Liver (tissue), 9 donors: ENCODE measurements around the gene UBXN4. TPM values are rescaled to one million over a fixed set of nuclear protein-coding genes. Genes with fewer than 3 reads are reported as not detected.

Source experiments
- DNase-seq: peaks from one replicate; pipeline ENCODE4 v3.0.0-alpha.2; 2017; ENCODE audit warnings: low spot score
- H3K27ac ChIP-seq, 2 donors: one replicate each; pipeline ENCODE4 v1.7.0; 2013; ENCODE audit warnings: inconsistent platforms in 2 of 2, low read length in 2 of 2, control low read depth in 1 of 2, low read depth in 1 of 2, mild to moderate bottlenecking in 1 of 2
- H3K27me3 ChIP-seq, 4 donors: one replicate each; pipeline versions ENCODE4 v1.6.1 to v1.7.0; 2013; ENCODE audit warnings: low read length in 3 of 4, inconsistent platforms in 1 of 4, mild to moderate bottlenecking in 1 of 4, moderate library complexity in 1 of 4; ENCODE audit not compliant: control insufficient read depth in 4 of 4, insufficient read depth in 4 of 4
- H3K36me3 ChIP-seq, 4 donors: one replicate each; pipeline versions ENCODE4 v1.6.1 to v1.7.0; 2013; ENCODE audit warnings: low read length in 3 of 4, mild to moderate bottlenecking in 3 of 4, low read depth in 1 of 4, moderate library complexity in 1 of 4; ENCODE audit not compliant: control insufficient read depth in 4 of 4, insufficient read depth in 3 of 4
- H3K4me1 ChIP-seq, 4 donors: one replicate each; pipeline versions ENCODE4 v1.6.1 to v1.7.0; 2013; ENCODE audit warnings: low read length in 3 of 4, mild to moderate bottlenecking in 3 of 4, moderate library complexity in 1 of 4; ENCODE audit not compliant: control insufficient read depth in 4 of 4, insufficient read depth in 4 of 4
- H3K4me3 ChIP-seq, 3 donors: one replicate each; pipeline versions ENCODE4 v1.6.1 to v1.7.0; 2013; ENCODE audit warnings: low read length in 3 of 3, control low read depth in 1 of 3, low read depth in 1 of 3, mild to moderate bottlenecking in 1 of 3
- H3K9ac ChIP-seq, 2 donors: one replicate each; pipeline ENCODE4 v1.7.0; 2013; ENCODE audit warnings: low read length in 2 of 2, mild to moderate bottlenecking in 2 of 2, moderate library complexity in 2 of 2, control low read depth in 1 of 2, low read depth in 1 of 2
- H3K9me3 ChIP-seq, 4 donors: one replicate each; pipeline versions ENCODE4 v1.6.1 to v1.7.0; 2013; ENCODE audit warnings: low read length in 3 of 4; ENCODE audit not compliant: control insufficient read depth in 4 of 4
- FOXA1 ChIP-seq: IDR thresholded peaks from 2 replicates; pipeline ENCODE4 v1.6.1; 2016; ENCODE audit warnings: antibody characterized with exemption
- FOXA2 ChIP-seq: IDR thresholded peaks from 2 replicates; pipeline ENCODE4 v1.6.1; 2016; ENCODE audit warnings: antibody characterized with exemption
- GABPA ChIP-seq, 2 donors: IDR thresholded peaks in 1 of 2; conservative IDR thresholded peaks in 1 of 2; 2 replicates each; pipeline ENCODE4 v1.6.1; 2016; ENCODE audit warnings: antibody characterized with exemption in 2 of 2, mild to moderate bottlenecking in 1 of 2, moderate library complexity in 1 of 2
- HNF4A ChIP-seq, 2 donors: conservative IDR thresholded peaks; 2 replicates each; pipeline ENCODE4 v1.6.1; 2016; ENCODE audit warnings: antibody characterized with exemption in 2 of 2, mild to moderate bottlenecking in 2 of 2
- HNF4G ChIP-seq: IDR thresholded peaks from 2 replicates; pipeline ENCODE4 v1.6.1; 2016; ENCODE audit warnings: antibody characterized with exemption
- NR2F2 ChIP-seq: IDR thresholded peaks from 2 replicates; pipeline ENCODE4 v1.6.1; 2016; ENCODE audit warnings: antibody characterized with exemption
- RAD21 ChIP-seq, 2 donors: IDR thresholded peaks; 2 replicates each; pipeline ENCODE4 v1.6.1; 2016; ENCODE audit warnings: antibody characterized with exemption in 2 of 2, mild to moderate bottlenecking in 2 of 2
- RXRA ChIP-seq, 2 donors: IDR thresholded peaks; 2 replicates each; pipeline ENCODE4 v1.6.1; 2017 to 2018; ENCODE audit warnings: antibody characterized with exemption in 2 of 2, mild to moderate bottlenecking in 1 of 2
- SP1 ChIP-seq: IDR thresholded peaks from 2 replicates; pipeline ENCODE4 v1.6.1; 2018; ENCODE audit warnings: antibody characterized with exemption, mild to moderate bottlenecking
- TAF1 ChIP-seq: conservative IDR thresholded peaks from 2 replicates; pipeline ENCODE4 v1.6.1; 2016; ENCODE audit warnings: antibody characterized with exemption, mild to moderate bottlenecking
- YY1 ChIP-seq: IDR thresholded peaks from 2 replicates; pipeline ENCODE4 v1.6.1; 2016; ENCODE audit warnings: antibody characterized with exemption, mild to moderate bottlenecking
- WGBS: extraction: QIAGEN DNeasy Blood & Tissue Kit; methylation state at CpG from one replicate; pipeline ENCODE4 v1.1.7; 2013; 5-methylcytosine and 5-hydroxymethylcytosine counted together
- polyA plus RNA-seq, 2 donors: library from polyadenylated mRNA; stranded (reverse) in 1 of 2; unstranded in 1 of 2; fragments of 200-250 nt in 1 of 2; fragments of >200 nt in 1 of 2; fragmentation: Nextera tagmentation in 1 of 2; extraction: Ambion mirVana in 1 of 2; gene quantifications; one replicate each; pipeline versions ENCODE4 v1.2.1 to v1.2.3, GENCODE V29; 2013 to 2015
- total RNA-seq, 2 donors: library from RNA; depleted of rRNA; stranded (reverse); fragments of >200 nt; gene quantifications; one replicate each; pipeline ENCODE4 v1.2.3, GENCODE V29; 2014
- TF ChIP-seq, protein P1 (sequence below): IDR thresholded peaks from 2 replicates; pipeline ENCODE4 v1.6.1; 2016; ENCODE audit warnings: antibody characterized with exemption
- TF ChIP-seq, protein P2 (sequence below): fragments of 150-350 bp; IDR thresholded peaks from 2 replicates; pipeline ENCODE4 v1.5.1; 2017; ENCODE audit warnings: improper control_type of control experiment, low read depth, low read length; ENCODE audit not compliant: missing input control
- TF ChIP-seq, protein P3 (sequence below): IDR thresholded peaks from 2 replicates; pipeline ENCODE4 v1.6.1; 2016; ENCODE audit warnings: antibody characterized with exemption
- TF ChIP-seq, protein P4 (sequence below): IDR thresholded peaks from 2 replicates; pipeline ENCODE4 v1.6.1; 2016; ENCODE audit warnings: antibody characterized with exemption, mild to moderate bottlenecking
- TF ChIP-seq, protein P5 (sequence below): IDR thresholded peaks from 2 replicates; pipeline ENCODE4 v1.6.1; 2016; ENCODE audit warnings: antibody characterized with exemption
- donor health status: healthy.
- donor health status: healthy.
- donor health status: healthy.
- donor health status: healthy.
- donor health status: healthy.

Gene UBXN4
- total and polyA plus RNA-seq, 4 donors: 46.5 to 172 (median 67.4) TPM

DNA sequence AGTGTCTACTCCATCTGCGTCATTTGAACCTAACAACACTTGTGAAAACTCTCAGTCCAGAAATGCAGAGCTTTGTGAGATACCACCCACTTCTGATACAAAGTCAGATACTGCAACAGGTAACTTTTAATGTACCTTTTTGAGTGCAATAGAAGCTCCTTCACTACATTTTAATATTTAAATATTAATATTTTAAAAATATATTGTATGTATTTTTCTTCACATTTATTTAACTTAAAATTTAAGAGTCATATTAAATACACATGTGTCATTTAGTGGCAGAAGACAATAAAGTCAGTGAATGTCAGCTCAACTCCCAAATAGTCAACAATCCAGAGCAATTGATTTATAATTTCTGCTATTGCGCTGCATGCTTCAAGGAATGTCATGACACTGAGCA, 13.9 kb downstream of the UBXN4 start:
- no peak for DNase-seq
- peaks cover 0 to 10% (median 6%) of the 10 kb centered on the region in 4 donors for H3K9me3 ChIP-seq
- no peaks in the 10 kb centered on the region for H3K4me1 ChIP-seq
- no peak overlapping the region for H3K27ac ChIP-seq
- WGBS: 96% methylated on average over 2 of the region's 2 CpGs
- no peak for TF ChIP-seq RAD21 (IDR thresholded peaks at IDR 0.05)
- TF ChIP-seq NR2F2: no peak
- no peak for TF ChIP-seq HNF4G
- TF ChIP-seq YY1: no peak
- no peak for TF ChIP-seq GABPA (IDR thresholded peaks at IDR 0.05 in 1 of 2, conservative IDR thresholded peaks at IDR 0.05 in 1 of 2)
- TF ChIP-seq, protein P1, sequence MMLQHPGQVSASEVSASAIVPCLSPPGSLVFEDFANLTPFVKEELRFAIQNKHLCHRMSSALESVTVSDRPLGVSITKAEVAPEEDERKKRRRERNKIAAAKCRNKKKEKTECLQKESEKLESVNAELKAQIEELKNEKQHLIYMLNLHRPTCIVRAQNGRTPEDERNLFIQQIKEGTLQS: no peak
- TF ChIP-seq HNF4A (conservative IDR thresholded peaks at IDR 0.05): no peak
- TF ChIP-seq, protein P2, sequence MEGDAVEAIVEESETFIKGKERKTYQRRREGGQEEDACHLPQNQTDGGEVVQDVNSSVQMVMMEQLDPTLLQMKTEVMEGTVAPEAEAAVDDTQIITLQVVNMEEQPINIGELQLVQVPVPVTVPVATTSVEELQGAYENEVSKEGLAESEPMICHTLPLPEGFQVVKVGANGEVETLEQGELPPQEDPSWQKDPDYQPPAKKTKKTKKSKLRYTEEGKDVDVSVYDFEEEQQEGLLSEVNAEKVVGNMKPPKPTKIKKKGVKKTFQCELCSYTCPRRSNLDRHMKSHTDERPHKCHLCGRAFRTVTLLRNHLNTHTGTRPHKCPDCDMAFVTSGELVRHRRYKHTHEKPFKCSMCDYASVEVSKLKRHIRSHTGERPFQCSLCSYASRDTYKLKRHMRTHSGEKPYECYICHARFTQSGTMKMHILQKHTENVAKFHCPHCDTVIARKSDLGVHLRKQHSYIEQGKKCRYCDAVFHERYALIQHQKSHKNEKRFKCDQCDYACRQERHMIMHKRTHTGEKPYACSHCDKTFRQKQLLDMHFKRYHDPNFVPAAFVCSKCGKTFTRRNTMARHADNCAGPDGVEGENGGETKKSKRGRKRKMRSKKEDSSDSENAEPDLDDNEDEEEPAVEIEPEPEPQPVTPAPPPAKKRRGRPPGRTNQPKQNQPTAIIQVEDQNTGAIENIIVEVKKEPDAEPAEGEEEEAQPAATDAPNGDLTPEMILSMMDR: no peak
- TF ChIP-seq, protein P3, sequence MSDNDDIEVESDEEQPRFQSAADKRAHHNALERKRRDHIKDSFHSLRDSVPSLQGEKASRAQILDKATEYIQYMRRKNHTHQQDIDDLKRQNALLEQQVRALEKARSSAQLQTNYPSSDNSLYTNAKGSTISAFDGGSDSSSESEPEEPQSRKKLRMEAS: no peak
- TF ChIP-seq RXRA (IDR thresholded peaks at IDR 0.05): no peak
- no peak for TF ChIP-seq FOXA1
- H3K9ac ChIP-seq: no peak overlapping the region
- H3K4me3 ChIP-seq: no peak overlapping the region
- no peaks in the 10 kb centered on the region for H3K27me3 ChIP-seq
- peaks cover 7 to 59% (median 53%) of the 10 kb centered on the region in 4 donors for H3K36me3 ChIP-seq

DNA sequence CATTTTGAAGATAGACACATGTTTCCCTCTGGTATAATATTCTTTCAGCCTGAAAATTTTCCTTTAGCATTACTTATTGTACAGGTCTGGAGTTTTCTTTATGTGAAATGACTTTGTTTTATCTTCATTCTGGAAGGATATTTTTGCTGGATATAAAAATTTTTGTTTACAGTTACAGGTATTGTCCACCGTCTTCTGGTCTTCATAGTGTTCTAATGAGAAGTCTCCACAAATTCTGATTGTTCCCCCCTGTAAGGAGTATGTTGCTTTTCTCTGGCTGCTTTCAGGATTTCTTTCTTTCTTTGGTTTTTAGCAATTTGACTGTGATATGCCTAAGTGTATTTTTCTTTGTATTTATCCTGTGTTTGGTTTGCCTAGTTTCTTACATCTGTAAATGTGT, 15.0 kb downstream of the UBXN4 start:
- peaks cover 0 to 10% (median 6%) of the 10 kb centered on the region in 4 donors for H3K9me3 ChIP-seq
- H3K4me1 ChIP-seq: no peaks in the 10 kb centered on the region
- no peak overlapping the region for H3K4me3 ChIP-seq
- H3K27ac ChIP-seq: no peak overlapping the region
- H3K27me3 ChIP-seq: no peaks in the 10 kb centered on the region
- 97% methylated on average over 1 of the region's 1 CpG for WGBS
- no peak overlapping the region for H3K9ac ChIP-seq
- H3K36me3 ChIP-seq: peaks cover 7 to 65% (median 61%) of the 10 kb centered on the region in 4 donors
- TF ChIP-seq GABPA (IDR thresholded peaks at IDR 0.05 in 1 of 2, conservative IDR thresholded peaks at IDR 0.05 in 1 of 2): no peak
- TF ChIP-seq, protein P2: no peak
- no peak for TF ChIP-seq NR2F2
- no peak for TF ChIP-seq YY1
- TF ChIP-seq RAD21 (IDR thresholded peaks at IDR 0.05): no peak
- no peak for TF ChIP-seq HNF4A (conservative IDR thresholded peaks at IDR 0.05)
- no peak for TF ChIP-seq FOXA1
- no peak for TF ChIP-seq TAF1
- TF ChIP-seq, protein P4, sequence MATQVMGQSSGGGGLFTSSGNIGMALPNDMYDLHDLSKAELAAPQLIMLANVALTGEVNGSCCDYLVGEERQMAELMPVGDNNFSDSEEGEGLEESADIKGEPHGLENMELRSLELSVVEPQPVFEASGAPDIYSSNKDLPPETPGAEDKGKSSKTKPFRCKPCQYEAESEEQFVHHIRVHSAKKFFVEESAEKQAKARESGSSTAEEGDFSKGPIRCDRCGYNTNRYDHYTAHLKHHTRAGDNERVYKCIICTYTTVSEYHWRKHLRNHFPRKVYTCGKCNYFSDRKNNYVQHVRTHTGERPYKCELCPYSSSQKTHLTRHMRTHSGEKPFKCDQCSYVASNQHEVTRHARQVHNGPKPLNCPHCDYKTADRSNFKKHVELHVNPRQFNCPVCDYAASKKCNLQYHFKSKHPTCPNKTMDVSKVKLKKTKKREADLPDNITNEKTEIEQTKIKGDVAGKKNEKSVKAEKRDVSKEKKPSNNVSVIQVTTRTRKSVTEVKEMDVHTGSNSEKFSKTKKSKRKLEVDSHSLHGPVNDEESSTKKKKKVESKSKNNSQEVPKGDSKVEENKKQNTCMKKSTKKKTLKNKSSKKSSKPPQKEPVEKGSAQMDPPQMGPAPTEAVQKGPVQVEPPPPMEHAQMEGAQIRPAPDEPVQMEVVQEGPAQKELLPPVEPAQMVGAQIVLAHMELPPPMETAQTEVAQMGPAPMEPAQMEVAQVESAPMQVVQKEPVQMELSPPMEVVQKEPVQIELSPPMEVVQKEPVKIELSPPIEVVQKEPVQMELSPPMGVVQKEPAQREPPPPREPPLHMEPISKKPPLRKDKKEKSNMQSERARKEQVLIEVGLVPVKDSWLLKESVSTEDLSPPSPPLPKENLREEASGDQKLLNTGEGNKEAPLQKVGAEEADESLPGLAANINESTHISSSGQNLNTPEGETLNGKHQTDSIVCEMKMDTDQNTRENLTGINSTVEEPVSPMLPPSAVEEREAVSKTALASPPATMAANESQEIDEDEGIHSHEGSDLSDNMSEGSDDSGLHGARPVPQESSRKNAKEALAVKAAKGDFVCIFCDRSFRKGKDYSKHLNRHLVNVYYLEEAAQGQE: no peak
- TF ChIP-seq, protein P1: no peak
- TF ChIP-seq, protein P3: no peak
- TF ChIP-seq HNF4G: no peak
- TF ChIP-seq FOXA2: no peak
- TF ChIP-seq SP1: no peak
- TF ChIP-seq, protein P5, sequence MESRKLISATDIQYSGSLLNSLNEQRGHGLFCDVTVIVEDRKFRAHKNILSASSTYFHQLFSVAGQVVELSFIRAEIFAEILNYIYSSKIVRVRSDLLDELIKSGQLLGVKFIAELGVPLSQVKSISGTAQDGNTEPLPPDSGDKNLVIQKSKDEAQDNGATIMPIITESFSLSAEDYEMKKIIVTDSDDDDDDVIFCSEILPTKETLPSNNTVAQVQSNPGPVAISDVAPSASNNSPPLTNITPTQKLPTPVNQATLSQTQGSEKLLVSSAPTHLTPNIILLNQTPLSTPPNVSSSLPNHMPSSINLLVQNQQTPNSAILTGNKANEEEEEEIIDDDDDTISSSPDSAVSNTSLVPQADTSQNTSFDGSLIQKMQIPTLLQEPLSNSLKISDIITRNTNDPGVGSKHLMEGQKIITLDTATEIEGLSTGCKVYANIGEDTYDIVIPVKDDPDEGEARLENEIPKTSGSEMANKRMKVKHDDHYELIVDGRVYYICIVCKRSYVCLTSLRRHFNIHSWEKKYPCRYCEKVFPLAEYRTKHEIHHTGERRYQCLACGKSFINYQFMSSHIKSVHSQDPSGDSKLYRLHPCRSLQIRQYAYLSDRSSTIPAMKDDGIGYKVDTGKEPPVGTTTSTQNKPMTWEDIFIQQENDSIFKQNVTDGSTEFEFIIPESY: no peak
- DNase-seq: no peak
